Kidney epithelial cell (primary cell): ENCODE results near the gene ZNF469. TPM values are rescaled to one million over a fixed set of nuclear protein-coding genes. Genes with fewer than 3 reads are reported as not detected.

Experiments
- DNase-seq: peaks from one replicate; pipeline ENCODE4 v3.0.0-alpha.2; 2010; ENCODE audit warnings: low read depth
- H3K27me3 ChIP-seq: 2 replicates; pipeline ENCODE4 v1.6.0; 2011; ENCODE audit warnings: low read length; ENCODE audit not compliant: control insufficient read depth, insufficient read depth
- H3K36me3 ChIP-seq: 2 replicates; pipeline ENCODE4 v1.5.1; 2011; ENCODE audit warnings: low read length; ENCODE audit not compliant: control insufficient read depth, insufficient read depth
- H3K4me3 ChIP-seq: 2 replicates; pipeline ENCODE4 v1.5.1; 2011; ENCODE audit warnings: low read depth, mild to moderate bottlenecking, control low read depth, low read length
- CTCF ChIP-seq: IDR thresholded peaks from 2 replicates; pipeline ENCODE4 v1.5.1; 2011; ENCODE audit warnings: mild to moderate bottlenecking, moderate library complexity, low read length, control low read depth, inconsistent platforms; ENCODE audit not compliant: insufficient read depth, poor library complexity, severe bottlenecking
- total RNA-seq: library from RNA; depleted of rRNA; stranded (reverse); fragments of >200 nt; gene quantifications from 2 replicates; pipeline ENCODE4 v1.2.3, GENCODE V29; 2015

The ZNF469 gene
- total RNA-seq, 1 donor from 2014 or later = 8.3 TPM

- H3K27me3 ChIP-seq = peaks cover 7% of the 10 kb centered on the region
- no peak overlapping the region for H3K4me3 ChIP-seq
- TF ChIP-seq CTCF = no peak
- no peaks in the 10 kb centered on the region for H3K36me3 ChIP-seq
- DNase-seq = no peak
Measured at GRCh38 chr16:88376835-88377726, 5.7 kb upstream of the ZNF469 start.

DNA sequence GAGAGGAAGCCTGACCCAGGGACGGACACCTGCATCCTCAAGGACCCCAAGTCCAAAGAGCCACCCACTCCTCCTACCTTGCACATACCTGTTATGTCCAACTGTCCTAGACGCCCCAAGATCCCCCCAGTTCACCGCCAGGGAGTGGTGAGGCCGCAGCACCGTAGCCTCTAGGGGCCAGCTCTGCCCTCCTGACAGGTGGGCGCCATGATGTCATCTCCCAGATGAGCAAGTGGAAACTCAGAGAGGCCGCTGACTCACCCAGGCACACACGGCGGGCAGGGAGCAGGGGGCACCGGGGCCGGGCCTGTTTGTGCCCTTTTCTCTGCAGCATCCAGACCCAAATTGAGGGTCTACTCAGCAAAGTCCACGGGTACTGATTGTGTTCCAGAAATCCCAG, 4.8 kb upstream of the ZNF469 start:
- peaks cover 9% of the 10 kb centered on the region for H3K27me3 ChIP-seq
- no peak overlapping the region for H3K4me3 ChIP-seq
- TF ChIP-seq CTCF = no peak
- DNase-seq = no peak
- H3K36me3 ChIP-seq = no peaks in the 10 kb centered on the region

DNA sequence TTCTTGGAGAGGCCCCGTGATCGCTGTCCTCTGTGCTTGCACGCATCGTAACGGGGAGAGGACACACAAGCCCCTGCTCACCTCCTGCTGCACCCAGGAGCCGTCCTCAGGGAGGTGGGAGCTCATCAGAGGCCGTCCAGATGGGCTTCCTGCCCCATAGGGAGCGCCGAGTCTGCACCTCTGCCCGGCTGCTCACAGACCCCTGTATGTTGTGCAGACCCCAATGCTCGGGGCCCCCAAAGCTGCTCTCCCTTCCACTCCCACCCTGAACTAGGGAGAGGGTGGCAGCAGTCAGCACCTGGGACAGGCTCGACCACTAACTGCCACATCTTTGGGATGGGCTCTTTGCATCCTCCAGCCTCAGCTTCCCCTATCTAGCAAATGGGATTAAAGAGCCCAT, 4.4 kb upstream of the ZNF469 start:
- peaks cover 9% of the 10 kb centered on the region for H3K27me3 ChIP-seq
- TF ChIP-seq CTCF = no peak
- no peak for DNase-seq
- no peak overlapping the region for H3K4me3 ChIP-seq
- H3K36me3 ChIP-seq = no peaks in the 10 kb centered on the region

- Histone ChIP-seq H3K4me3 (no peak overlapping the region), H3K27me3 (peaks cover 12% of the 10 kb centered on the region), H3K36me3 (no peaks in the 10 kb centered on the region)
- TF ChIP-seq CTCF = no peak
- no peak for DNase-seq
Measured at GRCh38 chr16:88378836-88379693, 3.7 kb upstream of the ZNF469 start.

DNA sequence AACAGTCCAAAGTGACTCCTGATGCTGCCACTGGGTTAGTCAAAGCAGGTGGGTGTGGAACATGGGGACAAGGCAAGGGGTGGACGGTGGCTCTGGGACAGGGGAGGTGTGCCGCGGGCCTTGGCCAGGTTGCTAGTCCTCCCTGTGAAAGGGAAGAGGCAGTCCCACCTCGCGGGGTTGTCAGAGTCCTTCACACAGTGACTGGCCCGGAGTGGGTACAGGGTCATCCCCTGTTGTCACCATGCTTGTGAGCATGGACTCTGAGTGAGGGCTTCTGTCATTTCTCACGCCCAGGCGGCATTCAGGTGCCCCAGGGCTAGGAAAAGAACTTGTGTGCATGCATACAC, 3.1 kb upstream of the ZNF469 start:
- H3K36me3 ChIP-seq = no peaks in the 10 kb centered on the region
- TF ChIP-seq CTCF = no peak
- no peak for DNase-seq
- peaks cover 17% of the 10 kb centered on the region for H3K27me3 ChIP-seq
- no peak overlapping the region for H3K4me3 ChIP-seq
